H1 (cell line): ENCODE measurements around the gene SMIM9. TPM values are rescaled to one million over a fixed set of nuclear protein-coding genes. Genes with fewer than 3 reads are reported as not detected.

Experiments
- CTCF ChIA-PET: fragments of 300-600 bp; sonication (Branson Sonifier 250); formaldehyde crosslinking; loops from one replicate; lab custom pipeline; 2021; ENCODE audit not compliant: partially characterized antibody; lab: Charles Lee
- POLR2A ChIA-PET: fragments of 300-600 bp; sonication (Branson Sonifier 250); formaldehyde crosslinking; loops from one replicate; lab custom pipeline; 2021; ENCODE audit warnings: inconsistent platforms; ENCODE audit not compliant: partially characterized antibody; lab: Charles Lee
- DNase-seq, 2 experiments: peaks; one replicate each; pipeline versions ENCODE4 v3.0.0 to v3.0.0-alpha.2; 2010 to 2022; ENCODE audit warnings: low spot score in 2 of 2, low read depth in 1 of 2, mixed read lengths in 1 of 2
- FAIRE-seq: peaks from 2 replicates; lab custom pipeline; 2011; peaks lifted over from hg19 to GRCh38; lab: Jason Lieb, UNC
- H2AFZ ChIP-seq: 2 replicates; pipeline ENCODE4 v1.8.1; 2012; ENCODE audit warnings: low read length, inconsistent platforms
- H2AK5ac ChIP-seq: 2 replicates; pipeline ENCODE4 v1.6.1; 2013; ENCODE audit warnings: low read depth, low read length
- H2BK120ac ChIP-seq: replicated peaks from 2 replicates; pipeline ENCODE3; 2013; ENCODE audit warnings: low read depth, low read length, inconsistent platforms
- H2BK12ac ChIP-seq: 2 replicates; pipeline ENCODE4 v1.6.1; 2013; ENCODE audit warnings: low read depth, low read length
- H2BK15ac ChIP-seq: 2 replicates; pipeline ENCODE4 v1.6.1; 2013; ENCODE audit warnings: low read length
- H2BK20ac ChIP-seq: 2 replicates; pipeline ENCODE4 v1.6.1; 2013; ENCODE audit warnings: low read length
- H2BK5ac ChIP-seq: 2 replicates; pipeline ENCODE4 v1.6.1; 2013; ENCODE audit warnings: low read depth, low read length
- H3K14ac ChIP-seq: 2 replicates; pipeline ENCODE4 v1.6.1; 2013; ENCODE audit warnings: inconsistent platforms; ENCODE audit not compliant: insufficient read length
- H3K18ac ChIP-seq: 2 replicates; pipeline ENCODE4 v1.6.1; 2013; ENCODE audit warnings: low read length; ENCODE audit errors: extremely low read depth
- H3K23ac ChIP-seq: 2 replicates; pipeline ENCODE4 v1.6.1; 2013; ENCODE audit warnings: inconsistent platforms; ENCODE audit not compliant: insufficient read length
- H3K23me2 ChIP-seq: 2 replicates; pipeline ENCODE4 v1.6.1; 2013; ENCODE audit warnings: low read depth, low read length
- H3K27ac ChIP-seq: 2 replicates; pipeline ENCODE4 v1.6.1; 2011; ENCODE audit warnings: low read depth, low read length, inconsistent platforms
- H3K27me3 ChIP-seq, 4 experiments: replicated peaks in 1 of 4; 1 replicate in 1 of 4; 2 replicates in 3 of 4; pipeline versions ENCODE4 v1.6.1 to v1.8.1; 2011 to 2013; ENCODE audit warnings: low read length in 3 of 4, mild to moderate bottlenecking in 3 of 4, inconsistent platforms in 2 of 4, mixed read lengths in 2 of 4, moderate library complexity in 1 of 4; ENCODE audit not compliant: control insufficient read depth in 3 of 4, insufficient read depth in 3 of 4; ENCODE audit errors: extremely low read depth in 1 of 4
- H3K36me3 ChIP-seq, 4 experiments: 2 replicates each; pipeline versions ENCODE4 v1.6.1 to v1.8.1; 2011 to 2013; ENCODE audit warnings: mild to moderate bottlenecking in 4 of 4, low read length in 3 of 4, moderate library complexity in 2 of 4, control low read depth in 1 of 4, inconsistent platforms in 1 of 4; ENCODE audit not compliant: insufficient read depth in 4 of 4, control insufficient read depth in 2 of 4
- H3K4ac ChIP-seq: replicated peaks from 2 replicates; pipeline ENCODE3; 2013; ENCODE audit warnings: low read length, low read depth, mixed read lengths, inconsistent platforms; ENCODE audit not compliant: insufficient read length
- H3K4me1 ChIP-seq, 4 experiments: replicated peaks in 1 of 4; 1 replicate in 1 of 4; 2 replicates in 3 of 4; pipeline versions ENCODE4 v1.6.1 to v1.8.1; 2011 to 2013; ENCODE audit warnings: low read length in 3 of 4, inconsistent platforms in 2 of 4, mixed read lengths in 1 of 4; ENCODE audit not compliant: insufficient read depth in 4 of 4, control insufficient read depth in 3 of 4
- H3K4me2 ChIP-seq, 2 experiments: 2 replicates each; pipeline versions ENCODE4 v1.6.1 to v1.8.1; 2011 to 2013; ENCODE audit warnings: low read depth in 2 of 2, low read length in 2 of 2, control low read depth in 1 of 2, inconsistent platforms in 1 of 2, mild to moderate bottlenecking in 1 of 2; ENCODE audit not compliant: insufficient read depth in 1 of 2
- H3K4me3 ChIP-seq, 4 experiments: fragments of 200-600, 300-600 bp in 1 of 4; sonication (generic), shearing (Covaris generic), sonication (Bioruptor Twin) in 1 of 4; 2 replicates each; pipeline versions ENCODE4 v1.5.1 to v1.8.1; 2011 to 2016; ENCODE audit warnings: low read length in 4 of 4, low read depth in 3 of 4, control low read depth in 2 of 4, inconsistent platforms in 2 of 4, mild to moderate bottlenecking in 2 of 4, mixed read lengths in 1 of 4, moderate library complexity in 1 of 4; ENCODE audit not compliant: insufficient read depth in 2 of 4; ENCODE audit errors: extremely low read depth in 1 of 4
- H3K56ac ChIP-seq: replicated peaks from 2 replicates; pipeline ENCODE3; 2013; ENCODE audit warnings: low read depth, mild to moderate bottlenecking, mixed read lengths, low read length, inconsistent platforms; ENCODE audit not compliant: insufficient read length
- H3K79me1 ChIP-seq: 2 replicates; pipeline ENCODE4 v1.6.1; 2013; ENCODE audit warnings: low read depth, low read length, control low read depth
- H3K79me2 ChIP-seq, 2 experiments: 2 replicates each; pipeline versions ENCODE4 v1.6.1 to v1.8.1; 2012 to 2013; ENCODE audit warnings: low read length in 2 of 2, mild to moderate bottlenecking in 2 of 2, inconsistent platforms in 1 of 2; ENCODE audit not compliant: insufficient read depth in 2 of 2, control insufficient read depth in 1 of 2
- H3K9ac ChIP-seq, 4 experiments: replicated peaks in 1 of 4; 1 replicate in 1 of 4; 2 replicates in 3 of 4; pipeline versions ENCODE4 v1.6.1 to v1.8.1; 2011 to 2013; ENCODE audit warnings: low read depth in 3 of 4, low read length in 3 of 4, control low read depth in 2 of 4, mild to moderate bottlenecking in 2 of 4, moderate library complexity in 2 of 4, inconsistent platforms in 1 of 4; ENCODE audit errors: extremely low read depth in 1 of 4
- H3K9me3 ChIP-seq, 2 experiments: 2 replicates each; pipeline versions ENCODE4 v1.6.1 to v1.8.1; 2012 to 2013; ENCODE audit warnings: mild to moderate bottlenecking in 2 of 2, moderate library complexity in 2 of 2, control low read depth in 1 of 2, inconsistent platforms in 1 of 2, low read depth in 1 of 2, low read length in 1 of 2, mixed read lengths in 1 of 2; ENCODE audit not compliant: insufficient read depth in 2 of 2
- H4K20me1 ChIP-seq, 2 experiments: replicated peaks in 1 of 2; 2 replicates each; pipeline versions ENCODE3 to v1.8.1; 2011 to 2013; ENCODE audit warnings: inconsistent platforms in 2 of 2, low read length in 2 of 2, mild to moderate bottlenecking in 1 of 2; ENCODE audit not compliant: insufficient read depth in 2 of 2, control insufficient read depth in 1 of 2
- H4K5ac ChIP-seq: 2 replicates; pipeline ENCODE4 v1.6.1; 2013; ENCODE audit warnings: low read length, low read depth, mixed read lengths, inconsistent platforms; ENCODE audit not compliant: insufficient read length
- H4K8ac ChIP-seq: 2 replicates; pipeline ENCODE4 v1.8.0; 2013; ENCODE audit warnings: mild to moderate bottlenecking, moderate library complexity, low read length, inconsistent platforms; ENCODE audit not compliant: insufficient read depth; ENCODE audit errors: extremely low read depth
- H4K91ac ChIP-seq: replicated peaks from 2 replicates; pipeline ENCODE3; 2013; ENCODE audit warnings: low read length, mixed read lengths, inconsistent platforms; ENCODE audit not compliant: insufficient read length
- BCL11A ChIP-seq, 2 experiments: IDR thresholded peaks; one replicate each; pipeline ENCODE4 v1.6.1; 2011; ENCODE audit warnings: low read depth in 2 of 2, low read length in 2 of 2, mild to moderate bottlenecking in 2 of 2
- CTBP2 ChIP-seq: IDR thresholded peaks from 2 replicates; pipeline ENCODE4 v1.7.0; 2011; ENCODE audit warnings: borderline replicate concordance, mild to moderate bottlenecking, moderate library complexity, mixed read lengths, low read length; ENCODE audit not compliant: insufficient read depth, insufficient read length
- EGR1 ChIP-seq: IDR thresholded peaks from 2 replicates; pipeline ENCODE4 v1.6.1; 2011; ENCODE audit warnings: low read depth, low read length, borderline replicate concordance
- EP300 ChIP-seq, 2 experiments: IDR thresholded peaks; 1 replicate in 1 of 2; 2 replicates in 1 of 2; pipeline ENCODE4 v1.6.1; 2011 to 2012; ENCODE audit warnings: low read depth in 2 of 2, low read length in 2 of 2, mild to moderate bottlenecking in 2 of 2, borderline replicate concordance in 1 of 2, inconsistent platforms in 1 of 2, moderate library complexity in 1 of 2
- EZH2 ChIP-seq: fragments of 200-600 bp; sonication (generic); IDR thresholded peaks from 2 replicates; pipeline ENCODE4 v1.7.1; 2012; ENCODE audit warnings: low read depth, mild to moderate bottlenecking, moderate library complexity, low read length, inconsistent platforms; ENCODE audit not compliant: severe bottlenecking
- GTF2F1 ChIP-seq: IDR thresholded peaks from 2 replicates; pipeline ENCODE4 v1.6.1; 2012; ENCODE audit warnings: low read depth, low read length, improper control_type of control experiment, borderline replicate concordance
- KDM1A ChIP-seq: fragments of 200-600, 300-600 bp; sonication (generic); IDR thresholded peaks from 2 replicates; pipeline ENCODE4 v1.7.1; 2016; ENCODE audit warnings: mild to moderate bottlenecking, low read length, borderline replicate concordance
- MAX ChIP-seq: IDR thresholded peaks from 2 replicates; pipeline ENCODE4 v1.6.1; 2012; ENCODE audit warnings: inconsistent platforms
- POLR2AphosphoS5 ChIP-seq: IDR thresholded peaks from 2 replicates; pipeline ENCODE4 v1.6.1; 2011; ENCODE audit warnings: low read depth, low read length
- RAD21 ChIP-seq, 2 experiments: IDR thresholded peaks in 1 of 2; conservative IDR thresholded peaks in 1 of 2; 2 replicates each; pipeline ENCODE4 v1.6.1; 2011; ENCODE audit warnings: low read depth in 2 of 2, low read length in 2 of 2, improper control_type of control experiment in 1 of 2, inconsistent platforms in 1 of 2, mild to moderate bottlenecking in 1 of 2, moderate library complexity in 1 of 2
- SIRT6 ChIP-seq: IDR thresholded peaks from one replicate; pipeline ENCODE4 v1.7.1; 2012; ENCODE audit warnings: low read length, inconsistent platforms
- SIX5 ChIP-seq: IDR thresholded peaks from 2 replicates; pipeline ENCODE4 v1.6.1; 2011; ENCODE audit warnings: mild to moderate bottlenecking, low read depth, low read length
- TAF7 ChIP-seq: optimal IDR thresholded peaks from 2 replicates; pipeline ENCODE3; 2011; ENCODE audit warnings: low read depth, mild to moderate bottlenecking, inconsistent platforms, low read length, moderate library complexity, borderline replicate concordance
- WGBS, 2 experiments: shearing (Covaris generic) in 1 of 2; methylation state at CpG; one replicate each; pipeline versions ENCODE4 v1.1.6 to v1.1.7; 2013 to 2015; ENCODE audit warnings: low lambda C conversion rate in 2 of 2, mixed read lengths in 2 of 2, inconsistent platforms in 1 of 2, low coverage in 1 of 2, missing lambda C conversion rate in 1 of 2; ENCODE audit not compliant: insufficient replicate concordance in 2 of 2, insufficient coverage in 1 of 2, insufficient read length in 1 of 2; ENCODE audit errors: extremely low coverage in 1 of 2, missing lambda C conversion rate in 1 of 2; 5-methylcytosine and 5-hydroxymethylcytosine counted together
- polyA plus RNA-seq, 7 experiments: library from polyadenylated mRNA; depleted of rRNA in 3 of 7; stranded (reverse) in 5 of 7; unstranded in 2 of 7; fragments of >200 nt in 5 of 7; fragments of 200-250 nt in 2 of 7; gene quantifications; 1 replicate in 5 of 7; 2 replicates in 1 of 7; 4 replicates in 1 of 7; pipeline versions ENCODE4 v1.2.1 to v1.2.3, GENCODE V29; 2011 to 2013; ENCODE audit warnings: missing spikeins in 2 of 7, mixed read lengths in 2 of 7
- total RNA-seq: library from RNA; stranded (reverse); fragmentation: NEBNext Ultra II Directional; extraction: Animal tissue kit (Norgen Biotek cat#: 25700); gene quantifications from 2 replicates; pipeline ENCODE4 v1.2.1, GENCODE V29; 2021

The SMIM9 gene
- total and polyA plus RNA-seq, 2 of the 8 experiments (the other 6 are each of a cell fraction or from before 2014, with no cell fraction given): not detected

GRCh38 chrX:154805696-154806091 is 28.8 kb downstream of the SMIM9 start:
- Histone ChIP-seq H3K79me1 (no peaks in the 10 kb centered on the region), H3K9me3 (no peaks in the 10 kb centered on the region; a peak in 1 of 4 replicates), H3K56ac (no peak overlapping the region), H2AFZ (no peak overlapping the region; the same call in 1 of the 2 replicates), H2BK20ac (no peak overlapping the region), H3K36me3 (no peaks in the 10 kb centered on the region), H3K18ac (no peak overlapping the region; the same call in 1 of the 2 replicates), H4K5ac (no peak overlapping the region), H3K27ac (no peak overlapping the region), H3K79me2 (no peaks in the 10 kb centered on the region), H3K14ac (no peak overlapping the region), H3K27me3 (peaks cover 0 to 27% (median 19%) of the 10 kb centered on the region in 4 experiments; a peak in 6 of 7 replicates), H3K4me1 (peaks cover 0 to 5% (median 3%) of the 10 kb centered on the region in 4 experiments; a peak in 4 of 7 replicates), H4K8ac (no peak overlapping the region), H2BK5ac (no peak overlapping the region), H3K4me3 (peak overlapping the region; percentile 45 to 64 (median 55); a peak in 6 of 8 replicates), H3K4me2 (peak overlapping the region; percentile 86 to 92), H4K20me1 (peaks cover 0 to 1% of the 10 kb centered on the region in 2 experiments), H3K23ac (no peak overlapping the region), H2BK120ac (no peak overlapping the region), H3K9ac (no peak overlapping the region), H2BK15ac (no peak overlapping the region), H2BK12ac (no peak overlapping the region), H3K23me2 (peaks cover 2% of the 10 kb centered on the region; the same call in 1 of the 2 replicates), H4K91ac (no peak overlapping the region), H2AK5ac (no peak overlapping the region), H3K4ac (no peak overlapping the region)
- DNase-seq (no peak), FAIRE-seq (no peak)
- 16% methylated on average over 9 of the region's 13 CpGs; no CpG with 5 or more reads in 1 of the 2 experiments for WGBS, 2 experiments
- CTCF ChIA-PET: interaction anchor here (0.9 kb wide), 1 partner anchor 21 kb away, joined by 3 read pairs; no protein-coding TSS in a partner anchor
- POLR2A ChIA-PET: interaction anchor here (0.8 to 1.6 kb wide), 4 partner anchors 13 to 40 kb away, joined by 3 to 6 read pairs (median 4); no protein-coding TSS in a partner anchor
- no peak for TF ChIP-seq SIX5
- no peak for TF ChIP-seq POLR2AphosphoS5
- no peak for TF ChIP-seq GTF2F1
- no peak for TF ChIP-seq TAF7
- TF ChIP-seq CTBP2: no peak
- TF ChIP-seq EP300 (IDR thresholded peaks at IDR 0.05; ENCODE audit: borderline replicate concordance in 1 of 2, low read depth in 2 of 2, low read length in 2 of 2): no peak
- no peak for TF ChIP-seq EGR1
- no peak for TF ChIP-seq EZH2
- TF ChIP-seq MAX: no peak
- no peak for TF ChIP-seq RAD21 (IDR thresholded peaks at IDR 0.05 in 1 of 2, conservative IDR thresholded peaks at IDR 0.05 in 1 of 2; ENCODE audit: low read depth in 2 of 2, low read length in 2 of 2)
- no peak for TF ChIP-seq SIRT6
- TF ChIP-seq BCL11A (IDR thresholded peaks at IDR 0.05; ENCODE audit: low read depth in 2 of 2, low read length in 2 of 2): no peak
- no peak for TF ChIP-seq KDM1A
